Stimulated activated CD4-positive, alpha-beta T cell treated with anti-CD3 and anti-CD28 coated beads, Interleukin-15, amount 100 ng/mL, for 1 hour (primary cell): Measurements from ENCODE around the gene EDEM1.

Source experiments
- DNase-seq, 2 donors: peaks; one replicate each; pipeline ENCODE4 v3.0.0-alpha.2; 2020; ENCODE audit warnings: low read depth in 1 of 2, low spot score in 1 of 2

EDEM1 gene

GRCh38 chr3:5198313-5198677 lies 10.8 kb downstream of the EDEM1 start:
- no peak for DNase-seq

- DNase-seq = no peak
These were observed 11.7 kb downstream of the EDEM1 start for GRCh38 chr3:5198986-5199731.

DNA sequence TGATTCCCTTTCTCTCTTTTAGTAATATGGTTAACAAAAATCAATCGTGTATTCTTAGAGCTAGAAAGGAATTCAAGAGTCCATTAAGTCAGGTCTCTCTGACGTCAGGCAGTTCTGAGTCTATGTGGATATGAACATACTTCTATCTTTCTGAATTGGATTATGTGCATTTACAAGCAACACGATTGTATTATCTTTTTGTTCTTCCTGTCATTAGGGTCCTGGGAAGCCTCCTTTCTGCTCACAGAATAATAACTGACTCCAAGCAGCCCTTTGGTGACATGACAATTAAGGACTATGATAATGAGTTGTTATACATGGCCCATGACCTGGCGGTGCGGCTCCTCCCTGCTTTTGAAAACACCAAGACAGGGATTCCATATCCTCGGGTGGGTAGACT lies 14.0 kb downstream of the EDEM1 start:
- no peak for DNase-seq

DNA sequence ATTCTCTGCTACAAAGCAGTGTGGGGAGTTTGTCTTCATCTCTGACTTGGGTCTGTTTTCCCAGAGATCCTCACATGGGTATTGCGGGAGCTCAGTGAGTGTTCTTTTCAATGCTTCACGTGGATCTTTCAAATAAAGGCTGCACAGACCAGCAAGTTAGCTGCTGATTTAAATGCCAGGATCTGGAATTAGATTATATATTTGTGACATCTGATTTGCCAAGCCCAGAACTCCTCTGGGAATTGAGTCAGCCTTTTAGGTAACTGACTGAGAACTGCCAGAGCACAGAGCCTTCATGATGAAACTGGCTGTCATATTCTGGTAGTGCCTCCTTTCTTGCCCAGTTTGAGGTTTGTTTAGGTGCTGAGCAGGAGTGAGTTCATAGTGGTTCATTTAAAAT lies 14.7 kb downstream of the EDEM1 start:
- no peak for DNase-seq

- DNase-seq = no peak
These were observed 17.8 kb downstream of the EDEM1 start for GRCh38 chr3:5205165-5205941.

- DNase-seq = no peak
These were observed 23.4 kb downstream of the EDEM1 start for GRCh38 chr3:5210926-5211325.

- no peak for DNase-seq
These were observed 25.4 kb downstream of the EDEM1 start for GRCh38 chr3:5212628-5213573.

DNA sequence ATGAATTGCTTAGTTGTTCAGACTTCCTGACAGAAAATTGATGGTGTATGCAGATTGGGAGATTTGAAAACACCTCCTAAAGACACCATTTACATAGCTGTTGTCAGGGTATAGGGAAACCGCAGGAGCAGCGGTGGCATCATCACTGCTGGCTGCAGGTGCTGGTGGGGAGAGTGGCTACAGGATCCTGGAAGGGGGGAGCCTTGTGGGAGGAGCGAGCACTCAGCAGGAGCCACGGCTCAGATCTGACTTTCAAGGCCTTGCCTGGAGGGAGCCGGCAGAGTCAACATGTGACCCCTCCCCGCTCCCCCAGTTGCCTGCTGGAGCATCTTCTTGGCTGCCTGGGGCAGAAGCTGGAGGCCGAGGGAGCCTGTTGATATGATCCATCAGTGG lies 26.1 kb downstream of the EDEM1 start:
- no peak for DNase-seq

DNA sequence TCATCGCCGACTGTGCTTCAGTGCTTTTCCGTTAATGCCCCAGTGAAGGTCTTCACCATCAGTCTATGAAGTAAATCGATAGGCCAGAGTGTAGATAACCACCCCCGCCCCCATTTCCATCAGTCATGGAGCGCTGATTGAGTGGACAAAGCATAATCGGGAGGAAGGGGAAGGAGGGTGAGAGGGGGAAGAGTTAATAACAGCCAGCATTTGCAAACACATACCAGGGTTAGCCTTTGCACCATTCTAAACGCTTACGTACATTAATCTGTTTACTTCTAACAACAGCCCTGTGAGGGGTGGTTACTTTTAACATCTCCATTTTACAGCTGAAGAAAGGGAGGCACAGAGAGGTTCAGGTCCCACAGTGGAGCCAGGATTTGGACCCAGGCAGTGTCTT lies 26.8 kb downstream of the EDEM1 start:
- DNase-seq = no peak

DNA sequence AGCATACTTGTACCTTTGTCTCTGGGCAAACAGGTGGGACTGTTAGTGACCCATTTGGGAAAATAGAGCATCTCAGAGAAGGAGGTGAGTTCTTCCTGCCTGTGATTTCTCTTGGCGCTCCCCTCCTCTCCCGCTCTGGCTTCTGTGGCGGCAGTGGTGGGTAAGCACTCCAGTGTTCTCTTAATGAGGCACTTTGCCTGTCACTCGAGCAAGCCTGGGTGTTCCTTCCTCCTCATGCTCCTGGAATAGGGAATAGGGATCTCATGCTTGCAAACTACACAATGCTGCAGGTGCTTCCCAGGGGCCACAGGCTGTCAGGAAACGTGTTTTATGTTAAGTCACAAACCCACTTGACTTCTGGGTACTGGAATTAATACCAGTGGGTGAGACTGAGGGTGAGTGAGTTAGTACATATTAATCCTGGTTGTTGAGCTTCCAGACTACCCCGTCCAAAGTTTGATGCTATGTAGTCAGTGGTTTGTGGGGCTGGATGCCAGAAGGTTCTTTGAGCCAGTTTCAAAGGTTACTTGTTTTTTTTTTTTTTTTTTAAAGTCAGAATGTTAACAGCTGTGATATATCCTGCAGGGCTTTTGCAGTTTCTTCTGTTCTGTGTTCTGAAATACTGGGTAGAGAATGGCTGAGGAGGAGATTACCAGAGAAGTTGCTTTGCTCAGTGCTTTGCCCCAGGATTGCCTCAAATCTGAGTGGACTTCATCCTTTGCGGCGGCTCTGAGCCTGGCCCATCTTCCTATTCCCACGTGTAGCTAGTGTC lies 30.5 kb downstream of the EDEM1 start:
- DNase-seq = no peak

DNA sequence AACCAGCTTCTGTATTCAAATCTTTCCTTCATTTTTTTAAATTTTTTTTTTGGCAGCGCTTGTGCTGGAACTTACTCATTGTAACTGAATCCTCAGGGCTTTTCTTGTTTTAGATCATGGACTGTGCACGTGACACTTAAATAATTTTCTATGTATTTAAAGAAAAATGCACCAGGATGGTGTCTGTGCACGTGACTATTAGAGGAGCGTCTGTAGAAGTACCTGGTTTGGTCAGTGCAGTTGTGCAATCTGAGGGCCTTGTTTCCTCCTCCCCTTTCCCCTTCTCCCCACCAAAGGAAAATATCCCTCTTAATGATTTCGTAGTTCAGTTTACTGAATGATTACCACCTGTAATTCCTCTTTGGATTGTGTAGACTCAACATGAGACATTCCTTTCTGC lies 31.3 kb downstream of the EDEM1 start:
- no peak for DNase-seq

- DNase-seq = no peak
These were observed 31.7 kb downstream of the EDEM1 start for GRCh38 chr3:5219216-5219615.

DNA sequence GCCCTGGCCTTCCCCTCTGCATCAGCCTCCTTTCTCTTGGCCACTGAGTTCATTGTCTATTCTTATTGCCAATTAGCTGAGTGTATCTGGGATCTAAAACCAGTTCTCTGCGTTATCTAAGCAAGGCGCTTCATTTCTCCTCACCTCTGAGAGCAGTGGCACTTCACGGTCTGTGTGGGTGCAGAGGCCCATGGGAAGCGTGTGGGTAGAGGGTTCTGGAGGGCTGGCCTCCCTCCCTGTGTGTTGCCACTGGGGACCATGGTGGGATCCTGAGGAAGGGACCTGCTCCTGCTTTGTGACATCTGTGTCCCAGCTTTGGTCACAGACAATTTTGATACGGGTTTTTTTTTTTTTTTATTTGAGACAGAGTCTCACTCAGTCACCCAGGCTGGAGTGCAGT lies 32.7 kb downstream of the EDEM1 start:
- no peak for DNase-seq

GRCh38 chr3:5220667-5221431 lies 33.3 kb downstream of the EDEM1 start:
- no peak for DNase-seq

GRCh38 chr3:5221701-5222100 lies 34.2 kb downstream of the EDEM1 start:
- DNase-seq = no peak

GRCh38 chr3:5222283-5223005 lies 34.9 kb downstream of the EDEM1 start:
- DNase-seq = no peak

DNA sequence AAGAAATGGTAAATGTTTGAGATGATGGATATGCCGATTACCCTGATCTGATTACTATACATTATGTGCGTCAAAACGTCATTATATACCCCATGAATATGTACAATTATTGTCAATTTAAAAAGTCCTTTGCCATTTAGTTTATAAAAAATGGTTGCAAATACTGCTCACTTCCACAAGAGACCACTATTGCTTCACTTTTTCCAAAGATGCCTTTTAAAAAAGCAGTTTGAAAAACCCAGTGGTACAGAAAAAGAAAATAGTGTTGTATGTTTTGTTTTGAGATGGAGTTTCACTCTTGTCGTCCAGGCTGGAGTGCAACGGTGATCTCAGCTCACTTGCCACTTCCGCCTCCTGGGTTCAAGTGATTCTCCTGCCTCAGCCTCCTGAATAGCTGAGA lies 39.3 kb downstream of the EDEM1 start:
- no peak for DNase-seq

DNA sequence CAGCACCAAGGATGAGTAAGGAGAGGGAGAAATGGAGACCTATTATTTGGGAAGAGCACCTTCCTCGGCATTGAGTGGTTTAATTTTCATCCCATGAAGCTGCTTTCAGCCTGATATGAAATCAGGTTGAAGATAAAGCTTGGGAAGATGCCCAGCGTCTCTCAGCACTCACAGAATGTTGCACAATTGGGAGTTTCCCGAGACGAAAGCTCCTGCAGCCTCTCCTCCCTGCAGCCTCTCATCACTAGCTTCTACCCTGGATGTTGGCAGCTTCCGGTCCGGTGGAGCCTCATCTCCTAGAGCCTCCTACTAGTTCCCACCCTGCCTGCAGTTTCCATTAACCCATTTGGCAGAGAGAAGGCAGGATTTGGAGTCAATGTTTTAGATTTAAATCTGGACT lies 40.3 kb downstream of the EDEM1 start:
- DNase-seq = no peak

DNA sequence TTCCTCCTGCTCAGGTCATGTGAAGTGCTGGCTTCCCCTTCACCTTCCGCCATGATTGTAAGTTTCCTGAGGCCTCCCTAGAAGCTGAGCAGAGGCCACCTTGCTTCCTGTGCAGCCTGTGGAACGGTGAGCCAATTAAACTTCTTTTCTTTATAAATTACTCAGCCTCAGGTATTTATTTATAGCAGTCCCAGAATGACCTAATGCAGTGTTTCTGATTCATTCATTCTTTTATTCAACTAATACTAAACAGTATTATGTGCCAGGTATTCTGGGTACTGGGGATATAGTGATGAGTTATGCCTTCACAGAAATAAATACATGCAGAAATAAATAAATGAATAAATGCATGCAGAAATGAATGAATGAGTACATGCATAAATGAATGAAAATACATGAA lies 41.9 kb downstream of the EDEM1 start:
- no peak for DNase-seq

- DNase-seq = no peak
These were observed 43.6 kb downstream of the EDEM1 start for GRCh38 chr3:5231074-5231473.
